ENCODE measurements around the gene HSPA6. TPM values are rescaled to one million over a fixed set of nuclear protein-coding genes. Genes with fewer than 3 reads are reported as not detected.
A peak's percentile ranks its signal among the peaks of the same experiment; 100 is the strongest.
"Not testable (repeated sequence)": the region's sequence is repeated elsewhere in the genome, so short reads cannot be mapped to it uniquely, and the experiment has no call there.

Gene HSPA6
- total RNA-seq, 1 donor from 2014 or later: not detected

- not testable (repeated sequence) for H3K79me2 ChIP-seq (ENCODE audit: low read depth); H3K36me3 ChIP-seq; H3K9ac ChIP-seq; H3K27ac Mint-ChIP-seq; H3K4me3 Mint-ChIP-seq; H2AFZ ChIP-seq (replicated peaks); H3K27me3 Mint-ChIP-seq (ENCODE audit: insufficient read depth, low read depth); DNase-seq (ENCODE audit: low spot score); H3K4me2 ChIP-seq; H3K9me3 ChIP-seq (ENCODE audit: low read depth); H3K4me3 ChIP-seq; H3K4me1 Mint-ChIP-seq; H3K4me1 ChIP-seq; H3K9me3 Mint-ChIP-seq; H3K27ac ChIP-seq; H4K20me1 ChIP-seq (ENCODE audit: low read depth); H3K36me3 Mint-ChIP-seq; H3K27me3 ChIP-seq; H3F3A ChIP-seq (ENCODE audit: low read depth)
Observed at GRCh38 chr1:161513953-161514352, 10.4 kb upstream of the HSPA6 start.

- Histone ChIP-seq H3K4me3 (peak overlapping the region; percentile 90), H3K27me3 (peaks cover 50% of the 10 kb centered on the region), H3K4me2 (peak overlapping the region; percentile 78)
- not testable (repeated sequence) for H2AFZ ChIP-seq (replicated peaks); H3K9me3 ChIP-seq (ENCODE audit: low read depth); DNase-seq (ENCODE audit: low spot score); H3K36me3 ChIP-seq; H3K9ac ChIP-seq; H3K4me1 ChIP-seq; H3K9me3 Mint-ChIP-seq; H3F3A ChIP-seq (ENCODE audit: low read depth); H3K27ac ChIP-seq; H3K79me2 ChIP-seq (ENCODE audit: low read depth); H3K4me1 Mint-ChIP-seq; H3K36me3 Mint-ChIP-seq; H4K20me1 ChIP-seq (ENCODE audit: low read depth)
- H3K27ac Mint-ChIP-seq: peak overlapping the region; percentile 96
- peak overlapping the region; percentile 92 for H3K4me3 Mint-ChIP-seq
- peaks cover 24% of the 10 kb centered on the region for H3K27me3 Mint-ChIP-seq (ENCODE audit: insufficient read depth, low read depth)
Observed at GRCh38 chr1:161523041-161523816, 1.1 kb upstream of the HSPA6 start.

DNA sequence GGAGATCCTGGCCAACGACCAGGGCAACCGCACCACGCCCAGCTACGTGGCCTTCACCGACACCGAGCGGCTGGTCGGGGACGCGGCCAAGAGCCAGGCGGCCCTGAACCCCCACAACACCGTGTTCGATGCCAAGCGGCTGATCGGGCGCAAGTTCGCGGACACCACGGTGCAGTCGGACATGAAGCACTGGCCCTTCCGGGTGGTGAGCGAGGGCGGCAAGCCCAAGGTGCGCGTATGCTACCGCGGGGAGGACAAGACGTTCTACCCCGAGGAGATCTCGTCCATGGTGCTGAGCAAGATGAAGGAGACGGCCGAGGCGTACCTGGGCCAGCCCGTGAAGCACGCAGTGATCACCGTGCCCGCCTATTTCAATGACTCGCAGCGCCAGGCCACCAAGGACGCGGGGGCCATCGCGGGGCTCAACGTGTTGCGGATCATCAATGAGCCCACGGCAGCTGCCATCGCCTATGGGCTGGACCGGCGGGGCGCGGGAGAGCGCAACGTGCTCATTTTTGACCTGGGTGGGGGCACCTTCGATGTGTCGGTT, 477 bp downstream of the HSPA6 start:
- H3K4me1 ChIP-seq; H3K4me1 Mint-ChIP-seq; DNase-seq (ENCODE audit: low spot score); H4K20me1 ChIP-seq (ENCODE audit: low read depth); H3K36me3 ChIP-seq; H3K9me3 ChIP-seq (ENCODE audit: low read depth); H3K36me3 Mint-ChIP-seq; H3K9ac ChIP-seq; H2AFZ ChIP-seq (replicated peaks); H3F3A ChIP-seq (ENCODE audit: low read depth); H3K27ac ChIP-seq; H3K79me2 ChIP-seq (ENCODE audit: low read depth); H3K9me3 Mint-ChIP-seq; H3K27ac Mint-ChIP-seq: not testable (repeated sequence)
- H3K27me3 Mint-ChIP-seq (ENCODE audit: insufficient read depth, low read depth): peaks cover 28% of the 10 kb centered on the region
- Histone ChIP-seq H3K4me2 (peak overlapping the region; percentile 68), H3K27me3 (peaks cover 65% of the 10 kb centered on the region), H3K4me3 (peak overlapping the region; percentile 90)
- peak overlapping the region; percentile 92 for H3K4me3 Mint-ChIP-seq
- TF ChIP-seq EZH2 (IDR thresholded peaks at IDR 0.05): peak; percentile 55
- TF ChIP-seq EZH2phosphoT487 (IDR thresholded peaks at IDR 0.05): peak; percentile 41

GRCh38 chr1:161525321-161525720, 981 bp downstream of the HSPA6 start:
- not testable (repeated sequence) for H3K9ac ChIP-seq; H4K20me1 ChIP-seq (ENCODE audit: low read depth); H3K79me2 ChIP-seq (ENCODE audit: low read depth); H3K9me3 Mint-ChIP-seq; H3F3A ChIP-seq (ENCODE audit: low read depth); H2AFZ ChIP-seq (replicated peaks); H3K9me3 ChIP-seq (ENCODE audit: low read depth); H3K4me1 ChIP-seq; H3K36me3 Mint-ChIP-seq; H3K4me1 Mint-ChIP-seq; H3K27ac Mint-ChIP-seq; H3K36me3 ChIP-seq; H3K27ac ChIP-seq; DNase-seq (ENCODE audit: low spot score)
- Histone ChIP-seq H3K4me2 (peak overlapping the region; percentile 68), H3K4me3 (peak overlapping the region; percentile 90), H3K27me3 (peaks cover 68% of the 10 kb centered on the region)
- Mint-ChIP-seq H3K4me3 (peak overlapping the region; percentile 81), H3K27me3 (ENCODE audit: insufficient read depth, low read depth) (peaks cover 33% of the 10 kb centered on the region)

GRCh38 chr1:161525918-161526317, 1.6 kb downstream of the HSPA6 start:
- not testable (repeated sequence) for H3K4me2 ChIP-seq; H4K20me1 ChIP-seq (ENCODE audit: low read depth); H3K79me2 ChIP-seq (ENCODE audit: low read depth); H3K27ac Mint-ChIP-seq; H2AFZ ChIP-seq (replicated peaks); H3K9me3 ChIP-seq (ENCODE audit: low read depth); H3K4me3 ChIP-seq; H3K36me3 Mint-ChIP-seq; H3K27ac ChIP-seq; H3K36me3 ChIP-seq; H3K4me1 ChIP-seq; DNase-seq (ENCODE audit: low spot score); H3K9ac ChIP-seq; H3K9me3 Mint-ChIP-seq
- peaks cover 13% of the 10 kb centered on the region for H3F3A ChIP-seq (ENCODE audit: low read depth)
- peaks cover 39% of the 10 kb centered on the region for H3K27me3 Mint-ChIP-seq (ENCODE audit: insufficient read depth, low read depth)
- H3K4me1 Mint-ChIP-seq: peaks cover 10% of the 10 kb centered on the region
- peaks cover 68% of the 10 kb centered on the region for H3K27me3 ChIP-seq
- peak overlapping the region; percentile 38 for H3K4me3 Mint-ChIP-seq

- H3K4me2 ChIP-seq; H3K4me3 Mint-ChIP-seq; H3K4me3 ChIP-seq; H2AFZ ChIP-seq (replicated peaks); H3K27ac Mint-ChIP-seq; H3K27ac ChIP-seq; DNase-seq (ENCODE audit: low spot score); H4K20me1 ChIP-seq (ENCODE audit: low read depth); H3K79me2 ChIP-seq (ENCODE audit: low read depth); H3K9me3 ChIP-seq (ENCODE audit: low read depth); H3K9me3 Mint-ChIP-seq; H3K36me3 Mint-ChIP-seq; H3K9ac ChIP-seq; H3K36me3 ChIP-seq: not testable (repeated sequence)
- peaks cover 82% of the 10 kb centered on the region for H3K27me3 ChIP-seq
- peaks cover 32% of the 10 kb centered on the region for H3F3A ChIP-seq (ENCODE audit: low read depth)
- H3K4me1 ChIP-seq: peaks cover 16% of the 10 kb centered on the region
- H3K4me1 Mint-ChIP-seq: peaks cover 23% of the 10 kb centered on the region
- H3K27me3 Mint-ChIP-seq (ENCODE audit: insufficient read depth, low read depth): peaks cover 50% of the 10 kb centered on the region
Observed at GRCh38 chr1:161528550-161528949, 4.2 kb downstream of the HSPA6 start.

- Mint-ChIP-seq H3K4me1 (peaks cover 19% of the 10 kb centered on the region), H3K4me3 (peak overlapping the region; percentile 95), H3K27me3 (ENCODE audit: insufficient read depth, low read depth) (peaks cover 42% of the 10 kb centered on the region)
- H3K9me3 Mint-ChIP-seq; H3K9me3 ChIP-seq (ENCODE audit: low read depth); H3K79me2 ChIP-seq (ENCODE audit: low read depth); H3K27ac Mint-ChIP-seq; H3K27ac ChIP-seq; H3K36me3 Mint-ChIP-seq; H3K9ac ChIP-seq; H2AFZ ChIP-seq (replicated peaks); H3K36me3 ChIP-seq; H4K20me1 ChIP-seq (ENCODE audit: low read depth): not testable (repeated sequence)
- peak overlapping the region; percentile 56 for H3K4me3 ChIP-seq
- DNase-seq (ENCODE audit: low spot score): peak; percentile 29
- peak overlapping the region; percentile 77 for H3K4me2 ChIP-seq
- peaks cover 72% of the 10 kb centered on the region for H3K27me3 ChIP-seq
- peaks cover 27% of the 10 kb centered on the region for H3F3A ChIP-seq (ENCODE audit: low read depth)
- H3K4me1 ChIP-seq: peaks cover 16% of the 10 kb centered on the region
Observed at GRCh38 chr1:161529463-161530104, 5.2 kb downstream of the HSPA6 start.
